NCI-H2081 treated with DMSO at 0.1 percent for 48 hours (cell line): ENCODE data around the gene SLC5A7.

ENCODE experiments used
- DNase-seq: peaks from one replicate; lab custom pipeline; 2025; lab: John Stamatoyannopoulos, UW

Gene SLC5A7

DNA sequence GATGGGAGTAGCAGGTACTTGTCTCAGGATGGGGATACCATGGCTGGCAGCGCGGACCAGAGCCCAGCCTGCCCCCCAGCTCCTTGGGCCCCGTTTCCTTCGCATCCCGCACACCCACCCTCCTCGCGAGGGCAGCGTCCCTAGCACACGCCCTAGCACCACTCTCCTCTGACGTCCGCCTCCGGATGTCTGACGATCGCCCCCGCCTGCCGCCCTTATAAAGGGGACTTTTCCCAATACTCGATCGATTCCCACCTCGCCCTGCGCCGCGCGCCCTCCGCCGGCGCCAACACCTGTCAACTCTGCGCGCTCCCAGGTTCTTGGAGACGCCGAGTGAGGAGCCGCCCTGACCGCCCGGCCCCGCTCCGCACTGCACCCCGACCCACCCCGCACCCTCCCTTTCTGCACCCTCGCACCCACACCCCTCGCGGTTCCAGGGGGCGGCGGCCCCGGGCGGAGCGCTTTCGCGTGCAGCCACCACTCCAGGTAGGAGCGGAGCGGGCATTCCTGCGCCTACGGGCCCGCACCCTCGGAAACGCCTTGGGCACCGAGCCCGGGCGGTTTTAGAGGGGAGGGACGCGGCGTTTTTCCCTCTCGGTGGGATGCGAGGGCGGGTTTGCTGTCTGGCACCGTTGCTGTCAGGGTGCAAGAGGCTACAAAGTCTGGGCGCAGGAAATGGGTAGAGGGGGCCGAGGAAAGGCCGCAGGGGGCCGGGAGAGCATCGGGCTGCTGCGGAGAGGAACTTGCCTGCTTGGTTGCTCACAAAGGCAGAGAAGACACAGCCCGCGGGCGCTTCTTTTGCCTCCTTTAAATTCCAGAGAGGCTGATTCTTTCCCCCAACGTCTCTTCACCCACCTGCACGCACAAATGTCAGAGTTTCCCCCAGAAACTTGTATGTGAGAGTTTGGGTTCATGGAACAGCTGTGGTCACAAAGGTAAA, at the start of gene SLC5A7:
TSS of gene SLC5A7 (plus strand) at position 247 of the 940 bp plus-strand sequence. CDS start 1,632 bp downstream, outside the sequence.
- DNase-seq: no peak

DNA sequence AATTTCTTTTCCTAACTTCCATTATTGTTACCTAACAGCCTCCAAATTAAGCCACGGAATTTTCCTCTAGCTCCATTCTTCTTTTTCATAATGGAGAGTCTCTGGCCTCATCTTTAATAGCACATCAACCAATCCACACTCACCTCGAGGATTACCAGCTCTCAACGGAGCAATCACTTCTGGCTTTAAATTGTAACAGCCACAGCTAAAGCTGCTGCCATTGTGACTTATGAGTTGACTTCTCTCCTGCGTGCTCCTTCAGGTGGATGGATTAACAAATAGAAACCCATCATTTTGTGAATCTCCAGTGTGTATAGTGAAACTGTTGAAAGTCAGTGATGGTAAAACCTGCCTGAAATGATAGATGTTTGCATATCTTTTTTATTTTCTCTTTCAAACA, 24.9 kb upstream of the SLC5A7 start:
- no peak for DNase-seq

DNA sequence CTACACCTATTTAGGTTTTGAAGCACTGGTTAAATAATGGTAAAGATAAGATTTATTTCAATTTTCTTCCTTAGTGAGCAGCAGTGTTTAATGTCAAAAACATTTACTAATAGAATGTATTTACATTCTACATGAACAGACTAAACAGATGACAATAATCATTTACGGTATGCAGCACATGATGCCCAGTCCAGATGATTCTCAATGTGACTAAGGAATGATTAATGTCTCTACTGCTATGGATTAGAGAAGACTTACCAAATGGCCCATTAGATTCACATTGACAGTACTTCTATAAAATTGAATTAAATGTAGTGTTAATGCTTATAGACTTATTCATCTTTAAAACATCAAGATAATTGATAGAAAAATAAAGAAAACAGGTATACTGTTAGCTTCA, 22.1 kb upstream of the SLC5A7 start:
- no peak for DNase-seq

DNA sequence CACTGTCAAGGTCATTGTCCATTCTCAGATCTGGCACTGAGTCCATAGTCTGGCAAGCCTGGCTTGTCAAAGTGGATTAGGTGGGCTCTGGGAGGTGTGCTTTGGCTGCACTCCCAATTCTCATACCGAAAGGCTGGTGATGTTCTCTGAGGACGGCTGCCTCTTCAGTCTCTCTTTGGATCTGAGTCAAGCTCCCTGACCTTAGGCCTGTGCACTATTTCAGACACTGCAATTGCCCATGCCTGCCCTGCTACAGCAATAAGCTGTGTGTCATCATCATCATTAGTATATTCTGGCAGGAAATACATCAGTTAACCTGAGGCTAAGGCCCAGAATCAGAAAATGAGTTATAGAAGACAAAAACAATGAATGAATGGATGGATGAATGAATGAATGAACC, 1.6 kb upstream of the SLC5A7 start:
- no peak for DNase-seq

DNA sequence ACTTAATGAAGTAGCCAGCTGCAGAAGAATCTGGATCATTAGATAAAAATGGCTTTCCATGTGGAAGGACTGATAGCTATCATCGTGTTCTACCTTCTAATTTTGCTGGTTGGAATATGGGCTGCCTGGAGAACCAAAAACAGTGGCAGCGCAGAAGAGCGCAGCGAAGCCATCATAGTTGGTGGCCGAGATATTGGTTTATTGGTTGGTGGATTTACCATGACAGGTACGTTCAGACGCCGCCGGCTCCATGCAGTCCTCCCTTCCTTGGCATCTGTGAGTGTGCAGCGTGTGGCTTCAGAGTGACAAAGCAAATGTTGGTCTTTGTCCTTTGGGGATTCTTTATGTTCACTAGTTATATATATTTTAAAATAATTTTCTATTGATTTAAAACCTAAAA, 1.8 kb downstream of the SLC5A7 start:
- DNase-seq: no peak

DNA sequence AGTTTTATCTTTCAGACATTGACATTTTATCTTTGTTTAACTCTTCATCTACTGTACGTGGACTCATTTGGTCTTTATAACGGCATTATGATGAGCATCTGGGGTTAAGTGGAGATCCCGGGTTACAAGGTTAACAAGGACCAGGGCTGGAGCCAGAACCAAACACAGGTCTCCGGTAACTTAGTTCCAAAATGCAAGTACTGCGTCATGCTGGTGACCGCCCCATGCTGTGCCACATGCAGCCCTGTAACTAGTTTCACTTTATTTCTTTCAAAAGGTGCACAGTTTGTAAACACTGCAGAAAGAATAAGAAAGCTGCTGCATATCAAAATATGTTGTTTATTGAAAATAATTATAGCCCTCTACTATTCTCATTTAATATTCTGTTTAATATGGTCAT, 3.1 kb downstream of the SLC5A7 start:
- no peak for DNase-seq

DNA sequence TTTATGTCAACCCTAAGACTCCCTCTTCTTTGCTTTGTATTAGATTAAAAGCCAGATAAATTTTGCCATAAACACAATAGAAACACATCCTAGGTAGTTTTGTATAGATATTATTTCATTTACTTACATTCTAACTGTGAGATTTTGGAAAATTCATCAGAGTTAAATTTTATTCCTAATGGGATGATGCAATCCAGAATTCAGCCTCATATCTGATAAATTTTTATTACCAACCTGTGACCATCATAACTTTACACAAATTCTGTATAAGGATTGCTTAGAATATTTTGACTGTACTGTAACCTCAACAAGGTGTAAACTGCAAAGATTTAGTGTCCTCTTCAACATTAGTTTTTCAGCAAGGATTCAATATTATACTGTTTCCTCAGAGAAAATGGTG, 4.4 kb downstream of the SLC5A7 start:
- DNase-seq: no peak

DNA sequence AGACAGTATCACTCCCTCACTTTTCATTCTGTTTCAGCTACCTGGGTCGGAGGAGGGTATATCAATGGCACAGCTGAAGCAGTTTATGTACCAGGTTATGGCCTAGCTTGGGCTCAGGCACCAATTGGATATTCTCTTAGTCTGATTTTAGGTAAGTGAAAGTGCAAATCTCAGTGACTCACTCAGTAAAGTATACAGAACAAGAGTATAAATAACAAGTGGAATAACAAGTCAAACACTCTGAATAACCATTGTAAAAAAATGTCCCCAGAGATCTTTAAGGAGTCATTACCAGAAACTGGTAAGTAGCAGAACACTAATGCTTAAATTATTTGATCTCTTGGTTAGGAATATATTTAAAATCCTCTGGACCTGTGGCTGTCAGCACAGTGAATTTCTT, 5.7 kb downstream of the SLC5A7 start:
- DNase-seq: no peak

DNA sequence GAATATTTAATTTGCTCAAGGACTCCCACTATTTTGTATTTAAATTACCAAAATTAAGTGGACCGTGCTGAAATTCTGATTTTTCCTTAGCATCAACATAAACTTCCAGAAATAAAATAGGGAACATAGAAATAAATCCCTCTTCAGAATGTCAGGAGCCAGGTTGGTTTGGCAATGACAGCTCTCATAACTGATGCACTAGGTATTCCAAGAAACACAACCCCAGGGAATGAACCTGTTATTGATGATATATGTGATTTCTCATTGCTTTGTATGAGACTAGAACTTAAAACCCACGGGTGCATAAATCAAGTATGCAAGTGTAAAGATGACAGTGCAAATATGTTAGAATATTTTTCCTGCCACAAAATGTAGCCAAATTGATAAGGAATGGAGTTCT, 12.8 kb downstream of the SLC5A7 start:
- DNase-seq: no peak

DNA sequence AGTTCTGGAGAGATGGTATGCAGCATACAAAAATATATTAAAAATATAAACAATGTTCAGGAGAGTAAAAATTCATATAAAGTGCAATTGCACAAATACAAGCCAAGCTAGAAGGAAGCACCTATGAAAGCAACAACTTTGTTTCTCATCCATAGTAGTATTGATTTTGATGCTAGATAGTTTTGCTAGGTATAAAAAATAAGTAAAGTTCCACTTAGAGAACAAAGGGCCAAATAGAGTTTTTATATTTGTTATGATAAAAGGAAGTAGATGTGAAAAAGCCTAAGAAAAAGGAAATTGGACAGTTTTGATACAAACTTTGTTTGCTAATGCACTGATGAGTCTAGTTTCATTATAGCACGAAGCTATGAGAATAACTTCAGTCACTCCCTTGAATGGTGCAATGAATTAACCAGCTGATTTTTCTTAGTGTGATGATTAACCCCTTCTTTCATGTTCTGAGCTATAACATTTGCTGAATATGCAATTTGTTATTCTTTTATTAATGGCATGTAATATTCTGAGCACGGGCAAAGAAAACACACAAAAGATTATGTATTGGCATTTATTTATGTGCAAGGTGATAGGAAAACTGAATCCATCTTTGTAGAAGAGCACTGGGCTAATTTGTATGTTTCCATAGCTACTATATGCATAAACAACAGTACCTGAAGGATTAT, 24.7 kb downstream of the SLC5A7 start:
- no peak for DNase-seq

DNA sequence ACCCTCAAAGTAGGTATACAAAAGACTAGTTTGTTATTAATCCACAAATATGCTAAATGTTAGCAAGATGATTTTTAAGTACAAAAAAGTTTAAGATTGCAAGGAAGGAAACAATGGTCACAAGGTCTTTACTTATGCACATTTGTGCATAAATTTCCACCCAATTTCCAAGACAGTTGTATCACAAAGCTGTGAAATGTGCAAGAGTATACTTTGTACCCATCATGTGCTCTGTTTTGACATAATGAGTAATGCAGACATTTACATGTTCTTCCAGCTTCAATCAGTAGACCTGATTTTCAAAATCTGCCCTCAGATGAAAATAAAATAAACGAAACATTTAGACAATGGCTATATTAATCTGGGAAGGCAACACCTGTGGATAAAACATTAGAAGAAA, 27.0 kb downstream of the SLC5A7 start:
- DNase-seq: no peak

DNA sequence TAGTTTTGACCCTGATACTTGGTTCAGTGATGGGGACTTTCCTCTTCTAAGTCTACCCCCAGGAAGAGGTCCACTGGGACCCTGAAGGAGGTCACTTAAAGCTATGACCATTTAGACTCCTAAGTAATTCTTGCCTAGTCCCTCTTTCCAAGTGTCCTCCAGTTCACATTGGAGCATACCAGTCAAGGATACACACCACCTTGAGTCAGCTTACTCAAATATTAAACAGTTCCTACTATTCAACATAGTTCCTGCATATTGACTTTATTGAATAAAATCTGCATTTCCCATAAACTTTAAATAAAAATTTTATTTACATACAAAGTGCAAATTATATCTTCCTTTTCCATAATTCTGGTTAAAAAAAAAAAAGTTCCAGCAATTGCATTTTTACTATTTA, 36.3 kb downstream of the SLC5A7 start:
- no peak for DNase-seq

DNA sequence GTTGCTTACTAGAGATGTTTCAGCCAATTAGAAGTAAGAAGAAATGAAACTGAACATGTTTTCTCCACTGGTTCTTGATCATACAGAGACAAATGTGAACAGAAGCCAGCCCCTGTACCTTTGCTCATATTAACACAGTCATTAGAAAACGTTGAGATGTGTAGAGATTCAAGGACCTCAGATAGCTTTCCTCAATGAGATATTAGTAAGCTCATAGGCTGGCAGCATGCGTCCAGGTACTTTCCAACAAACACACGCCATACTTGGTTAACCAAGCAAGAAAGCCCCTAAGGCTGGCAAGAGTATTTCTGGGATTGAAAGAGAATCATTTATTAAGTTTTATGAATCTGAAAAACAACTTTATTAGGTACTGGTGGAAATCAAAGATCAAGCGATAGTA, 37.5 kb downstream of the SLC5A7 start:
- DNase-seq: no peak

DNA sequence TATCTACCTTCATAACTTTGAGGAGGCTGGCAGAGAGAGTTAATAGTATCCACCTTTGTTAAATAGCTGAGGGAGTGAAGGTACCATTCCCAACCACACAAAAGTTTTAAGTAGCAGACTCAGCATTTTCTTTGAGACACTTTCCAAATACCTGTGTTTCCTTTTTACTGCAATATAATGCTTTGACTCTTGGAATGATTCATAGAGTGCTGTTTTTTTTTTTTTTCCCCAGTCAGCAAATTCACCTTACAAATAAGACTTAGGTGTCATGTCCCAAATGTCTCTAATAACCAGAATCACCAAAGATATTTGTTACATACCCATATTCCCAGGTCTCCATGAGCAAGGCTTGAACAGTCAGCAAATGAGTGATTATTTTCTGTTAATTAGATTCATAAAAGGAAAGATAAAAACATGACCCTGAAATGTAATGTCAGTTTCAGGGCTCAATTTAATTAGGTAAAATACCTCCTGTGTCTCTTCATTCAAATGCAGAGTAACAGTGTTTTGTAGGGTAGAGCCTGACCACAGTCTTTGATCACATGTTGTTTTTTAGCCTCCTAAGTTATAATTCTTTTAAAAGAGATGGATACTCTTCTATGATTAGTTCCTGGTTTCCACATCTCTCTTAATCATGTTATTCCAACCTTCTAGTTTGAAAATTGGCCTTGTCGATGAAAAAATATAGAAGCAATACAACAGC, 39.9 kb downstream of the SLC5A7 start:
- no peak for DNase-seq

DNA sequence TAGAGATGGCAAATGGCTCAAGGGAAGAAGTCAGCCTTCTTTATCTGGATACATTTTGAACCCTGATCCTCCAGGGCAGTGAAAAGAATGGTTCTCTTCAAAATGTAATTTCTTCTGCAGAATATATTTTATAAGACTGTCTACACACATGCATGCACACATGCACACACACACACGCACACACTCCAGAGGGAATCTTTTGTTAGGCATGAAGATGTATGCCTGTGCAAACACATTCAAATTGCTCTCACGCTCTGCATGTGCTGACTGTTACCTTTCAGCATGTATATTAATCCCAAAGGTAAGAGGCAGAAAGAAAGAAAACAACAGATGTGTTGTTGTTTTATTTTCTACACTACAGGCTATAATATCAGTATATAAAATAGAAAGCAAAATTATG, 43.2 kb downstream of the SLC5A7 start:
- DNase-seq: no peak

DNA sequence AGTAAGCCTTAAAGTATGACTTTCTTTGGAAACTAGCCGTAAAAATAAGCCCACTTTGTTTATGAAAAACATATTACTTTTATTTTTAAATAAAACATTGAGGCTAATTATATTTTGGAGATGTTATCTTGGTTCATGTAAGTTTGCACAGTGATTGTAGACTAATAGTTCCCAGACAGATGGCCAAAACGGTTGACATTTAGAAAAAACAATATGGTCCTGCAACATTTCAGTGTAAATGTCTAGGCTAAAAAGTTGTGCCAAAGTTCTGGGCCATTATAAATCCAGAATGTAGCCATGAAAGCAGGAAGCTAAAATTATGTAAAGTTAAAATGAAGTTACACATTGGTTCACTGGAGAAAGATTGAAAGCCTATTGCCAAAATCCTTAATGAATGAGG, 43.6 kb downstream of the SLC5A7 start:
- DNase-seq: no peak

DNA sequence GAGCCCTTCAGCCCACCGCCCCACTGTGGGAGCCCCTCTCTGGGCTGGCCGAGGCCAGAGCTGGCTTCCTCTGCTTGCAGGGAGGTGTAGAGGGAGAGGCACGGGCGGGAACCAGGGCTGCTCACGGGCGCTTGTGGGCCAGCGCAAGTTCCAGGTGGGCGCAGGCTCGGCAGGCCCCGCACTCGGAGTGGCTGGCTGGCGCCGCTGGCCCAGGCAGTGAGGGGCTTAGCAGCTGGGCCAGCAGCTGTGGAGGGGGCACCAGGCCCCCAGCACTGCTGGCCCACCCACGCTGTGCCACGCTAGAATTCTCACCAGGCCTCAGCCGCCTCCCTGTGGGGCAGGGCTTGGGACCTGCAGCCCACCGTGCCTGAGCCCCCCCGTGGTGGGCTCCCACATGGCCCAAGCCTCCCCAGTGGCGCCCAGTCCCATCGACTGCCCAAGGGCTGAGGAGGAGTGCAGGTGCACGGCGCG, 45.2 kb downstream of the SLC5A7 start:
- no peak for DNase-seq

DNA sequence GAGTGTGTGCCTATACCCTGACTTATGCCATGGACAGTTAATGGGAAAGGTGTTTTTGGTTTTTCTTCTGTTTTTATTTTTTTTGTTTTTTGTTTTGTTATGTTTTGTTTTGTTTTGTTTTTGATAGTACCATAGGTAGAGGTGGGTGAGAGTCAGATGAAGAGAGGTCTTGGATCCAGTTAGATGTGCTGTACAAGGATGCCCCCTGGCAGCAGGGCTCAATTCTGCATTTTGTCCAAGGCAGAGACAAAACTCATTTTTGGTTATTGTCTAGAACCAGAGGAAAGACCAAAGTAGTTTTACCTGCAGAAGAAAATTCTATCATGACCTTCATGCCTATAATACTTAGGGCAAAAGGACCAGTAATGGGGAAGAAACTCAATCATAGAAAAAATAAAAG, 48.5 kb downstream of the SLC5A7 start:
- DNase-seq: no peak

DNA sequence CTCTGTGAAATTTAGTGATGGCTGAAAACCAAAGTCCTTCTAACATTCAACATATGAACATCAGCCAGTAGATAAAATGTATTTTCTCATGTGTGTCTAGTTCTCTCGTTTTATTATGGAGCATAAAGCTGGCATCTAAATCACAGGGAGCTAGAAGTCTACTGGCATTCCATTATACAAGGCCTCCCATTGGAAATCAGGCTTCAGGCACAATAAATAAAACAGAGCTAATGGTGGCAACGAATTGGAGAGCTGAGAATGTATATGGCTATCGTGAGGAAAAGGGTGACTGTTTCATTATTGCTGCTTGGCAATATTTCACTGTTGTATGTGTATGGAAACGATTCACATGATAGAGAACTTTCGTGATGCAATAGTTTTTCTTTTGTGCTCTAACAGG, 62.4 kb downstream of the SLC5A7 start:
- no peak for DNase-seq

DNA sequence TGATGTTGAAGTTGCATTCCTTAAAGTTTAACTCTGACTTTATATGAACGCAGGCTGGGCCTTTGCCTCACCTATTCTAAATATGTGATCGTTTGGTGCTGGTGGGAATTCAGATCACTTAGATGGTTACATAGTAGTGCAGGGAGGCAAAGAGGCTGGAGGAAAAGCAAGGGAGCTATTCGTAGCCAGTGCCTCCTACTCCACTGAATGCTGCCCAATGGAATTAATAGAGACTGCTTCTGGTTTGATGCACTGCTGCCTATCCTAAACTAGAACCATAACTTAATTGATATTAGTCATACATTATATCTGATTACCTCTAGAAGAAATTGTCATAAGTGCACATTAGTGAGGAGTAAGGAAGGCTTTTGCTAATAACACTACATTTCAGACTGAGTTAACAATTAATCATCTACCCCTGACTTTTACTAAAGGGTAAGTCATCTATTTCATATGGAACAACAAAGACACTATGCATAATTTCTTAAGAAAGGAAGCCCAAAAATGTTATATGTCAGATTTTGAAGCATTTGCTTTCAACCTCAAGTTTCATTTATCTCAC, 72.3 kb downstream of the SLC5A7 start:
- DNase-seq: no peak

DNA sequence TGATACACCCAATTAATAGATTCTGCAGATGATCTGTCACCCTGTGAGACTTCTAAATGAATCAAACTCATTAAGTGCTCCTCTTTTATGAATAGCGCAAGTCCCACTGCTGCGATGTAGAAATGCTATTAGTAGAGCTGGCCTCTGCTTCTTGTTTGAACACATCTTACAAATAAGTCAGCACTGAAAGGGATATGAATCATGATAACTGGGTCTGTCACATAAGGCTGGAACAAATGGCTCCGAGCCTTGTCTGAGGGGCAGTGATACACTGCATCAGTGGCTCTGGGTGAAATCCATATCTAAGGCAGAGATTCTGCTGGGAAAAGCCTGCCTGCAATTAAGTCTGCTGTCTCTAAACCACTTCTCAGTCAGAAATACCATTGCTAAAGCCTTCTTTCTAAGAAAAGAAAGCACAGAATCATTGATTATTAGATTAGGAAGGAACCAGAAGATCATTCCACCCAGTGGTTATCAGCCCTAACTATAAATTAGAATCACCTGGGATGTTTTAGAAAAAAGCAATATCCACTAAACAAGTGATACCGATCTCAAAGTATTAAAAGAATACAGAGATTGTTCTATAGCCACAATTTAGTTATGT, 75.2 kb downstream of the SLC5A7 start:
- DNase-seq: no peak
